Measurements from ENCODE around the gene PKP1.

GRCh38 chr1:201349092-201349491 is 65.8 kb downstream of the PKP1 start:
- TF ChIP-seq POLR2A (IDR thresholded peaks at IDR 0.05) (no peak), POLR2AphosphoS5 (IDR thresholded peaks at IDR 0.05) (no peak)
